Measurements from ENCODE around the gene SIRT7. TPM values are rescaled to one million over a fixed set of nuclear protein-coding genes. Genes with fewer than 3 reads are reported as not detected.

The SIRT7 gene
- total and polyA plus RNA-seq, 2 donors from 2014 or later, result 17.4 to 25.2 TPM

- FAIRE-seq (no peak), DNase-seq (peak in 4 of 5 donors; percentile 56 to 81 (median 65))
- Histone ChIP-seq H3K4me3 (ENCODE audit: low read length in 3 of 3) (peak overlapping the region in 1 of 3 donors; percentile 29), H3K9ac (ENCODE audit: low read length in 3 of 3) (peak overlapping the region in 1 of 3 donors; percentile 26), H3K27ac (ENCODE audit: low read depth in 2 of 2, low read length in 2 of 2) (peak overlapping the region; percentile 47 to 67), H3K4me1 (ENCODE audit: control insufficient read depth in 2 of 3, insufficient read depth in 2 of 3, low read depth in 1 of 3, low read length in 3 of 3) (peaks cover 0 to 40% (median 23%) of the 10 kb centered on the region in 3 donors), H3K36me3 (ENCODE audit: control insufficient read depth in 2 of 3, insufficient read depth in 3 of 3, low read length in 3 of 3) (peaks cover 0 to 12% (median 6%) of the 10 kb centered on the region in 3 donors), H3K9me3 (ENCODE audit: control insufficient read depth in 2 of 3, insufficient read depth in 1 of 3, low read length in 3 of 3) (no peaks in the 10 kb centered on the region), H3K27me3 (ENCODE audit: control insufficient read depth, insufficient read depth, low read length) (no peaks in the 10 kb centered on the region)
- intact Hi-C loops (cut with DNase I), result no loop called here
- no peak for TF ChIP-seq CTCF (IDR thresholded peaks at IDR 0.05; ENCODE audit: borderline replicate concordance, extremely low read depth, insufficient read depth)
Measured at GRCh38 chr17:81923302-81924260, 5.6 kb upstream of the SIRT7 start.

- no peak for TF ChIP-seq CTCF (IDR thresholded peaks at IDR 0.05; ENCODE audit: borderline replicate concordance, extremely low read depth, insufficient read depth)
- FAIRE-seq (no peak), DNase-seq (no peak)
- H3K4me1 ChIP-seq (ENCODE audit: control insufficient read depth in 2 of 3, insufficient read depth in 2 of 3, low read depth in 1 of 3, low read length in 3 of 3), result peaks cover 0 to 37% (median 23%) of the 10 kb centered on the region in 3 donors
- no peak overlapping the region for H3K9ac ChIP-seq (ENCODE audit: low read length in 3 of 3)
- no peaks in the 10 kb centered on the region for H3K27me3 ChIP-seq (ENCODE audit: control insufficient read depth, insufficient read depth, low read length)
- peak overlapping the region in 1 of 3 donors; percentile 29 for H3K4me3 ChIP-seq (ENCODE audit: low read length in 3 of 3)
- H3K36me3 ChIP-seq (ENCODE audit: control insufficient read depth in 2 of 3, insufficient read depth in 3 of 3, low read length in 3 of 3), result peaks cover 0 to 12% (median 6%) of the 10 kb centered on the region in 3 donors
- H3K9me3 ChIP-seq (ENCODE audit: control insufficient read depth in 2 of 3, insufficient read depth in 1 of 3, low read length in 3 of 3), result no peaks in the 10 kb centered on the region
- H3K27ac ChIP-seq (ENCODE audit: low read depth in 2 of 2, low read length in 2 of 2), result no peak overlapping the region
- intact Hi-C loops (cut with DNase I), result no loop called here
Measured at GRCh38 chr17:81922566-81923301, 4.8 kb upstream of the SIRT7 start.

GRCh38 chr17:81921996-81922565, 4.1 kb upstream of the SIRT7 start:
- intact Hi-C loops (cut with DNase I), result no loop called here
- Histone ChIP-seq H3K27me3 (ENCODE audit: control insufficient read depth, insufficient read depth, low read length) (no peaks in the 10 kb centered on the region), H3K4me3 (ENCODE audit: low read length in 3 of 3) (no peak overlapping the region), H3K27ac (ENCODE audit: low read depth in 2 of 2, low read length in 2 of 2) (no peak overlapping the region), H3K9me3 (ENCODE audit: control insufficient read depth in 2 of 3, insufficient read depth in 1 of 3, low read length in 3 of 3) (no peaks in the 10 kb centered on the region), H3K4me1 (ENCODE audit: control insufficient read depth in 2 of 3, insufficient read depth in 2 of 3, low read depth in 1 of 3, low read length in 3 of 3) (peaks cover 0 to 39% (median 26%) of the 10 kb centered on the region in 3 donors), H3K36me3 (ENCODE audit: control insufficient read depth in 2 of 3, insufficient read depth in 3 of 3, low read length in 3 of 3) (peaks cover 0 to 12% (median 6%) of the 10 kb centered on the region in 3 donors), H3K9ac (ENCODE audit: low read length in 3 of 3) (no peak overlapping the region)
- TF ChIP-seq CTCF (IDR thresholded peaks at IDR 0.05; ENCODE audit: borderline replicate concordance, extremely low read depth, insufficient read depth), result no peak
- FAIRE-seq (no peak), DNase-seq (no peak)

All from kidney (tissue), 14 donors.